ENCODE data around the gene MAS1L.

The MAS1L gene

DNA sequence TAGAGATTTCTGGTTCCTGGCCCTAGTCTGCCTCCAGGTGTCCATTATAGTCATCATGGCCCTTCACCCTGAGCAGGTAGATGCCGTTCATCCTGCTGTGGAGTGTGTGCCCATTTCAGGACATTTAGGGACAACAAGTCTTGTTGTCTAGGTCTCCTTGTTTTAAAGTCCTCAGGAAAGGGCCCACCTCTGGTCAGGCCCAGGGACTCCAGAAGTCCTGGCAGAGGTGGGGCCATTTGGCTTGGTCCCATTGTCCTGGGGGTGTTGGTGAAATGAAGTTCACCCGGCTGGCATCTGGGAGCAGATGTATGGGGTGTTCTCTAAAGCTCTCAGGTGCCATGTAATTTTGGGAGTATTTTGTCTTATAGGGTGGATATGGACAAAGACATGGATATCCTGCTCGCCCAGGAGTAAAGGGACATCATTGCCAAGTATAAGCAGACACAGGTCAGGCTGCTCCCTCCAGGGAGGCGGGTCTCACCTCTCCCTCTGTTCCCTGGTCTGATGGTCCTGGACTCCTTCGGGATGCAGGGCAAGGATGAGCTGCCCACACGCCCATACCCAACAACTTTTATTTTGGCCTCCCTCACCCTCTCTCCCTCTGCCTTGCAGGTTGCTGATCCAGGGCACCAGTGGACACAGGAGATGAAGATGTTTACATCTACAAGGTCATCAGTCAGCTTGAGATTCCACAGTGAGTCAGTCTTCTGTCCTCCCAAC is 31.7 kb upstream of the MAS1L start:
- H4K20me1 ChIP-seq (ENCODE audit: low read depth, low read length) = no peaks in the 10 kb centered on the region
- no peaks in the 10 kb centered on the region for H3K36me3 ChIP-seq (ENCODE audit: low read length)
- no peaks in the 10 kb centered on the region for H3K27me3 ChIP-seq (ENCODE audit: low read length)
- no peaks in the 10 kb centered on the region for H3K79me2 ChIP-seq (ENCODE audit: insufficient read depth, low read length)
- H3K27ac ChIP-seq (ENCODE audit: low read depth, low read length) = no peak overlapping the region
- peaks cover 6% of the 10 kb centered on the region; the same call in 1 of the 2 replicates for H3K9me3 ChIP-seq (ENCODE audit: insufficient read depth, low read length)
- H3K4me2 ChIP-seq (ENCODE audit: low read depth, low read length, poor library complexity, severe bottlenecking) = no peak overlapping the region
- TF ChIP-seq, protein P1, sequence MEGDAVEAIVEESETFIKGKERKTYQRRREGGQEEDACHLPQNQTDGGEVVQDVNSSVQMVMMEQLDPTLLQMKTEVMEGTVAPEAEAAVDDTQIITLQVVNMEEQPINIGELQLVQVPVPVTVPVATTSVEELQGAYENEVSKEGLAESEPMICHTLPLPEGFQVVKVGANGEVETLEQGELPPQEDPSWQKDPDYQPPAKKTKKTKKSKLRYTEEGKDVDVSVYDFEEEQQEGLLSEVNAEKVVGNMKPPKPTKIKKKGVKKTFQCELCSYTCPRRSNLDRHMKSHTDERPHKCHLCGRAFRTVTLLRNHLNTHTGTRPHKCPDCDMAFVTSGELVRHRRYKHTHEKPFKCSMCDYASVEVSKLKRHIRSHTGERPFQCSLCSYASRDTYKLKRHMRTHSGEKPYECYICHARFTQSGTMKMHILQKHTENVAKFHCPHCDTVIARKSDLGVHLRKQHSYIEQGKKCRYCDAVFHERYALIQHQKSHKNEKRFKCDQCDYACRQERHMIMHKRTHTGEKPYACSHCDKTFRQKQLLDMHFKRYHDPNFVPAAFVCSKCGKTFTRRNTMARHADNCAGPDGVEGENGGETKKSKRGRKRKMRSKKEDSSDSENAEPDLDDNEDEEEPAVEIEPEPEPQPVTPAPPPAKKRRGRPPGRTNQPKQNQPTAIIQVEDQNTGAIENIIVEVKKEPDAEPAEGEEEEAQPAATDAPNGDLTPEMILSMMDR (IDR thresholded peaks at IDR 0.05; ENCODE audit: insufficient read depth, low read length, poor library complexity, severe bottlenecking) = no peak
- TF ChIP-seq EZH2phosphoT487 (conservative IDR thresholded peaks at IDR 0.05; ENCODE audit: low read length) = no peak
- no peaks in the 10 kb centered on the region for H3F3A ChIP-seq (ENCODE audit: insufficient read depth)
- no peaks in the 10 kb centered on the region for H3K9me2 ChIP-seq (replicated peaks; ENCODE audit: insufficient read depth, low read length)
- no peak overlapping the region for H2AFZ ChIP-seq (ENCODE audit: low read depth, low read length, severe bottlenecking)
- no peak overlapping the region for H3K9ac ChIP-seq (ENCODE audit: low read length)
- H3K4me3 ChIP-seq (ENCODE audit: insufficient read depth, low read length, poor library complexity, severe bottlenecking) = no peak overlapping the region

DNA sequence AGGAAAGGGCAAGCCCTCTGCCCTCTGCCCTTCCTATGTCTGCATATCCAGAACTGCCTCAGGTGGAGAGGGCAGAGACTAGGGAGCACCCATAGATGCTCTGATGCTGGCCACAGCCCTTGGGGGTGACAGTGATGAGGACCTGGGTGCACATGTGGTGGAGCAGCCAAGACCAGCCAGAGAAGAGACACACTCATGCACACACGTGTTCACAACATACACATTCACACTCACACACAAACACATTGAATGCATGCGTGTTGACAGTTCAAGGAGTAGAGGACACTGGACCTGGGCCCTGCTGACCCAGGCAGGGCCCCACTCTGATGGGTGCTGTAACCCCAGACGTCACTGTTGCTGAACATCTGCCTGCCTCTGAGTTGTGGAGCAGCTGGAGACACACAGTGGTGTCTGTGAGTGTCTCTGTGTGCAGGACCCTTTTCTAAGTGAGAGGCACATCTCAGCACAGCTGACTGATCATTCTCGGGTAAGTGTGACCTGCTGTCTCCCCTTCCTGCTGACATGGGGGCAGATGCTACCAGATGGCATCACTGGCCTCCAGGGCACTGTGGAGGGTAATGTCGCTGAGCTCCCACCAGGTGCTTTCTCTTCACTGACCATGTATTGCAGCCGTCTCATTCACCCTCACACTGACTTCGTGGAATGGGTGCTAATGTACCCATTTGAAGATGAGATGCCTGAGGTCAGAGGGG is 30.1 kb upstream of the MAS1L start:
- Histone ChIP-seq H3F3A (ENCODE audit: insufficient read depth) (no peaks in the 10 kb centered on the region), H3K27me3 (ENCODE audit: low read length) (no peaks in the 10 kb centered on the region), H2AFZ (ENCODE audit: low read depth, low read length, severe bottlenecking) (no peak overlapping the region), H3K36me3 (ENCODE audit: low read length) (no peaks in the 10 kb centered on the region), H3K9me2 (replicated peaks; ENCODE audit: insufficient read depth, low read length) (no peaks in the 10 kb centered on the region), H3K79me2 (ENCODE audit: insufficient read depth, low read length) (no peaks in the 10 kb centered on the region), H3K4me2 (ENCODE audit: low read depth, low read length, poor library complexity, severe bottlenecking) (no peak overlapping the region), H3K4me3 (ENCODE audit: insufficient read depth, low read length, poor library complexity, severe bottlenecking) (no peak overlapping the region), H3K9me3 (ENCODE audit: insufficient read depth, low read length) (no peaks in the 10 kb centered on the region), H3K9ac (ENCODE audit: low read length) (no peak overlapping the region), H4K20me1 (ENCODE audit: low read depth, low read length) (no peaks in the 10 kb centered on the region), H3K27ac (ENCODE audit: low read depth, low read length) (no peak overlapping the region)
- TF ChIP-seq, protein P1 (IDR thresholded peaks at IDR 0.05; ENCODE audit: insufficient read depth, low read length, poor library complexity, severe bottlenecking) = no peak
- TF ChIP-seq EZH2phosphoT487 (conservative IDR thresholded peaks at IDR 0.05; ENCODE audit: low read length) = no peak

DNA sequence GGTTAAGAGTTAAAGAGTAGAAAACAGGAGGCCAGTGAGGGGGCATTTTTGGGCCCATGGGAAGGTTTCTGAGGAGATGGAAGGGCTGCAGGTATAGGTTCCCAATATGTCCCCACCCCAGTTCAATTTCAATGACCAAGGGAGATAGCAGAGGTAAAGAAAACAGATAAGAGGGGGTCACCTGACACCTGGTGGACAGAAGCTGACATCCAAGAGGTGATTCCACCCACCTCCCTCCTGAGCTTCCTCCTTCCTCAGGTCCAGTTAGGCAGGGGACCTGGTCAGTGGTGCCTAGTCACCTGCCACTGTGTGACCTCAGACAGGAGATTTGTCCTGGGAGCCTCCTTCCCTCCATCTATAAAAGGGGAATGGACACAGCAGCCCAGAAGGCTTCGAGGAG is 29.5 kb upstream of the MAS1L start:
- Histone ChIP-seq H3K79me2 (ENCODE audit: insufficient read depth, low read length) (no peaks in the 10 kb centered on the region), H3K27me3 (ENCODE audit: low read length) (no peaks in the 10 kb centered on the region)
- no peak for TF ChIP-seq EZH2phosphoT487 (conservative IDR thresholded peaks at IDR 0.05; ENCODE audit: low read length)
- TF ChIP-seq, protein P1 (IDR thresholded peaks at IDR 0.05; ENCODE audit: insufficient read depth, low read length, poor library complexity, severe bottlenecking) = no peak

More for the DNA sequence above, 29.5 kb upstream of the MAS1L start:
- H3K9ac ChIP-seq (ENCODE audit: low read length) = no peak overlapping the region
- H3K36me3 ChIP-seq (ENCODE audit: low read length) = no peaks in the 10 kb centered on the region
- no peaks in the 10 kb centered on the region for H4K20me1 ChIP-seq (ENCODE audit: low read depth, low read length)
- no peak overlapping the region for H3K4me2 ChIP-seq (ENCODE audit: low read depth, low read length, poor library complexity, severe bottlenecking)
- H3K9me2 ChIP-seq (replicated peaks; ENCODE audit: insufficient read depth, low read length) = no peaks in the 10 kb centered on the region
- no peaks in the 10 kb centered on the region for H3F3A ChIP-seq (ENCODE audit: insufficient read depth)
- H3K4me3 ChIP-seq (ENCODE audit: insufficient read depth, low read length, poor library complexity, severe bottlenecking) = no peak overlapping the region
- no peak overlapping the region for H2AFZ ChIP-seq (ENCODE audit: low read depth, low read length, severe bottlenecking)
- no peaks in the 10 kb centered on the region for H3K9me3 ChIP-seq (ENCODE audit: insufficient read depth, low read length)
- H3K27ac ChIP-seq (ENCODE audit: low read depth, low read length) = no peak overlapping the region
